ENCODE results near the gene ERCC8.

GRCh38 chr5:60958712-60959111 lies 13.8 kb upstream of the ERCC8 start:
- TF ChIP-seq CTCF (IDR thresholded peaks at IDR 0.05) (no peak), POLR2A (IDR thresholded peaks at IDR 0.05) (no peak)

Data from uterus (tissue), 2 donors.